Esophagus squamous epithelium (tissue), 5 donors: ENCODE results near the gene SHANK2. TPM values are rescaled to one million over a fixed set of nuclear protein-coding genes. Genes with fewer than 3 reads are reported as not detected.

ENCODE experiments used
- DNase-seq: peaks from one replicate; lab custom pipeline; 2025; lab: John Stamatoyannopoulos, UW
- H3K27ac ChIP-seq, 4 donors: fragments of 200-600 bp; sonication (generic); one replicate each; pipeline ENCODE4 v1.5.1; 2016 to 2019; ENCODE audit warnings: mild to moderate bottlenecking in 1 of 4
- H3K27me3 ChIP-seq, 4 donors: fragments of 200-600 bp; sonication (generic); 1 replicate in 3 of 4; 2 replicates in 1 of 4; pipeline versions ENCODE4 v1.5.1 to v1.6.0; 2017 to 2021; ENCODE audit warnings: antibody characterized with exemption in 1 of 4
- H3K36me3 ChIP-seq, 3 donors: fragments of 200-600 bp; sonication (generic); one replicate each; pipeline ENCODE4 v1.5.1; 2016 to 2019
- H3K4me1 ChIP-seq, 3 donors: fragments of 200-600 bp; sonication (generic); one replicate each; pipeline ENCODE4 v1.5.1; 2017 to 2019
- H3K4me3 ChIP-seq, 4 donors: fragments of 200-600 bp; sonication (generic); 1 replicate in 3 of 4; 2 replicates in 1 of 4; pipeline ENCODE4 v1.5.1; 2016 to 2019; ENCODE audit warnings: mild to moderate bottlenecking in 2 of 4, moderate library complexity in 1 of 4
- H3K9me3 ChIP-seq, 3 donors: fragments of 200-600 bp; sonication (generic); one replicate each; pipeline ENCODE4 v1.5.1; 2016 to 2019
- CTCF ChIP-seq, 6 experiments: fragments of 450-650 bp in 4 of 6; fragments of 200-600 bp in 2 of 6; sonication (generic) in 2 of 6; IDR thresholded peaks; one replicate each; pipeline ENCODE4 v1.5.1; 2016 to 2019; ENCODE audit warnings: antibody characterized with exemption in 6 of 6, mild to moderate bottlenecking in 4 of 6, moderate library complexity in 4 of 6
- POLR2A ChIP-seq, 4 donors: fragments of 450-650 bp; IDR thresholded peaks; one replicate each; pipeline ENCODE4 v1.6.1; 2017; ENCODE audit warnings: antibody characterized with exemption in 4 of 4, mild to moderate bottlenecking in 4 of 4, moderate library complexity in 3 of 4
- WGBS, 2 donors: methylation state at CpG; one replicate each; pipeline ENCODE4 v1.1.5; 2018; 5-methylcytosine and 5-hydroxymethylcytosine counted together
- intact Hi-C: fragments of 100-400 bp; cut with DNase I; formaldehyde crosslinking; loops from one replicate; pipeline ENCODE4 v1.15.0; 2022
- total RNA-seq, 4 donors: library from RNA; depleted of rRNA; stranded (reverse); fragments of >200 nt; gene quantifications; one replicate each; pipeline ENCODE4 v1.1.0, GENCODE V29; 2016
- donor health status: DM: yes; HTN: yes; CAD: no.

The SHANK2 gene
- total RNA-seq, 4 donors from 2014 or later, result 2.5 to 12.6 (median 4.8) TPM

GRCh38 chr11:71206186-71206585 is 46.2 kb downstream of the SHANK2 start:
- no peaks in the 10 kb centered on the region for H3K36me3 ChIP-seq
- TF ChIP-seq POLR2A (IDR thresholded peaks at IDR 0.05) (no peak), CTCF (IDR thresholded peaks at IDR 0.05) (no peak)
- intact Hi-C loops, result no loop called here
- H3K27me3 ChIP-seq, result peaks cover 0 to 57% (median 0%) of the 10 kb centered on the region in 4 donors
- H3K4me3 ChIP-seq, result peak overlapping the region in 1 of 4 donors; percentile 22
- no peaks in the 10 kb centered on the region for H3K4me1 ChIP-seq
- no peak for DNase-seq
- no peaks in the 10 kb centered on the region for H3K9me3 ChIP-seq
- H3K27ac ChIP-seq, result no peak overlapping the region
- WGBS, 2 donors, result 16 to 33% methylated on average over 8 to 17 of the region's 17 CpGs

GRCh38 chr11:71204748-71205664 is 47.4 kb downstream of the SHANK2 start:
- H3K4me1 ChIP-seq, result no peaks in the 10 kb centered on the region
- no peak overlapping the region for H3K4me3 ChIP-seq
- H3K36me3 ChIP-seq, result no peaks in the 10 kb centered on the region
- intact Hi-C loops, result no loop called here
- H3K27ac ChIP-seq, result no peak overlapping the region
- TF ChIP-seq POLR2A (IDR thresholded peaks at IDR 0.05), result no peak
- no peak for TF ChIP-seq CTCF (IDR thresholded peaks at IDR 0.05)
- peaks cover 0 to 49% (median 0%) of the 10 kb centered on the region in 4 donors for H3K27me3 ChIP-seq
- H3K9me3 ChIP-seq, result no peaks in the 10 kb centered on the region
- 70 to 95% methylated on average over 4 to 13 of the region's 18 CpGs for WGBS, 2 donors
- DNase-seq, result no peak

- no peak for DNase-seq
- intact Hi-C loops, result no loop called here
- 64 to 86% methylated on average over 6 to 8 of the region's 16 CpGs for WGBS, 2 donors
- H3K4me1 ChIP-seq, result no peaks in the 10 kb centered on the region
- H3K36me3 ChIP-seq, result no peaks in the 10 kb centered on the region
- H3K27me3 ChIP-seq, result peaks cover 0 to 41% (median 0%) of the 10 kb centered on the region in 4 donors
- no peak overlapping the region for H3K4me3 ChIP-seq
- H3K27ac ChIP-seq, result no peak overlapping the region
- TF ChIP-seq CTCF (IDR thresholded peaks at IDR 0.05) (no peak), POLR2A (IDR thresholded peaks at IDR 0.05) (no peak)
- H3K9me3 ChIP-seq, result no peaks in the 10 kb centered on the region
Measured at GRCh38 chr11:71204294-71204693, 48.1 kb downstream of the SHANK2 start.

GRCh38 chr11:71203681-71204080 is 48.7 kb downstream of the SHANK2 start:
- TF ChIP-seq CTCF (IDR thresholded peaks at IDR 0.05), result no peak
- no peak for TF ChIP-seq POLR2A (IDR thresholded peaks at IDR 0.05)
- Histone ChIP-seq H3K27ac (no peak overlapping the region), H3K4me1 (no peaks in the 10 kb centered on the region), H3K27me3 (peaks cover 0 to 41% (median 0%) of the 10 kb centered on the region in 4 donors), H3K4me3 (no peak overlapping the region), H3K9me3 (no peaks in the 10 kb centered on the region), H3K36me3 (no peaks in the 10 kb centered on the region)
- intact Hi-C loops, result no loop called here
- 82 to 87% methylated on average over 7 to 11 of the region's 11 CpGs for WGBS, 2 donors
- no peak for DNase-seq

- no peaks in the 10 kb centered on the region for H3K9me3 ChIP-seq
- H3K27ac ChIP-seq, result no peak overlapping the region
- 80 to 90% methylated on average over 2 to 3 of the region's 4 CpGs for WGBS, 2 donors
- DNase-seq, result no peak
- H3K36me3 ChIP-seq, result no peaks in the 10 kb centered on the region
- intact Hi-C loops, result no loop called here
- TF ChIP-seq POLR2A (IDR thresholded peaks at IDR 0.05), result no peak
- no peak for TF ChIP-seq CTCF (IDR thresholded peaks at IDR 0.05)
- H3K4me1 ChIP-seq, result no peaks in the 10 kb centered on the region
- peaks cover 0 to 36% (median 0%) of the 10 kb centered on the region in 4 donors for H3K27me3 ChIP-seq
- no peak overlapping the region for H3K4me3 ChIP-seq
Measured at GRCh38 chr11:71202966-71203365, 49.4 kb downstream of the SHANK2 start.
